Subcutaneous adipose tissue (tissue), 4 donors: ENCODE data around the gene CLN6. TPM values are rescaled to one million over a fixed set of nuclear protein-coding genes. Genes with fewer than 3 reads are reported as not detected.

ENCODE experiments used
- total RNA-seq, 4 donors: library from RNA; depleted of rRNA; stranded (reverse); fragments of >200 nt; gene quantifications; one replicate each; pipeline ENCODE4 v1.1.0, GENCODE V29; 2016
- TF ChIP-seq, protein P1 (sequence below): fragments of 450-650 bp; IDR thresholded peaks from one replicate; pipeline ENCODE4 v1.5.1; 2016; ENCODE audit warnings: low read depth, mild to moderate bottlenecking, control low read depth, antibody characterized with exemption, moderate library complexity

Gene CLN6
- total RNA-seq, 4 donors from 2014 or later, result 10.1 to 21.9 (median 17.2) TPM

DNA sequence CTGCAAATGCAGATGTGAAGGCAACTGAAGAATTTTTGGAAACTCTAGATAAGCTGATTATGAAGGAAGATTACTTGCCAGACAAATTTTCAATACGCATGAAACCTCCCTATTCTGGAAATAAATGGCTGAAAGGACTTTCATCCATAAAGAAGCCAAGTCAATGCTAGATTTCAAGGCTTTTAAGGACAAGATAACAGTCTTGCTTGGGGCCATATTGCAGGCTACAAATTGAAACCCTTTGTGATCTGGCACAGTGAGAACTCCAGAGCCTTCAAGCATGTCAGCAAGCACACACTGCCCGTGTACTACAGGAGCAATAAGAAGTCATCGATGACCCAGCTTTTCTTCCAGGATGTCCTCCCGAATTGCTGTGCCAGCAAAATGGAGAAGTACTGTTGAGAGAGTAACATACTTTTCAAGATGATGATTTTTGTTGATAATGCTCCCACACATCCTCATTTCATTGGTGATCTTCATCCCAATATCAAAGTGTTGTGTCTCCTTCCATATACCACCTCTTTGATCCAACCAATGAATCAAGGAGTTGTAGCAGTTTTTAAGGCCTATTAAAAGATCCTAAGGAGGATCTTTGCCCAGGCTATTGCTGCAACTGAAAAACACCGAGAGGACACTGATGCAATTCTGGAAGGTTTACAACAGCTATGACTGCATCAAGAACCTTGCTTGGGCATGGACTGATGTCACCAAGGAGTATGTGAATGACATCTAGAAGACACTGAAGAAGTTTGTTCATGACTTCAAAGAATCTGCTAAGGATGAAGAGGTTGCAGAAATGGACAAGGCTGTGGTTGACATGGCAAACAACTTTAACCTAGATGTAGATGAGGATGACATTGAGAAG is 44.7 kb downstream of the CLN6 start:
- TF ChIP-seq, protein P1, sequence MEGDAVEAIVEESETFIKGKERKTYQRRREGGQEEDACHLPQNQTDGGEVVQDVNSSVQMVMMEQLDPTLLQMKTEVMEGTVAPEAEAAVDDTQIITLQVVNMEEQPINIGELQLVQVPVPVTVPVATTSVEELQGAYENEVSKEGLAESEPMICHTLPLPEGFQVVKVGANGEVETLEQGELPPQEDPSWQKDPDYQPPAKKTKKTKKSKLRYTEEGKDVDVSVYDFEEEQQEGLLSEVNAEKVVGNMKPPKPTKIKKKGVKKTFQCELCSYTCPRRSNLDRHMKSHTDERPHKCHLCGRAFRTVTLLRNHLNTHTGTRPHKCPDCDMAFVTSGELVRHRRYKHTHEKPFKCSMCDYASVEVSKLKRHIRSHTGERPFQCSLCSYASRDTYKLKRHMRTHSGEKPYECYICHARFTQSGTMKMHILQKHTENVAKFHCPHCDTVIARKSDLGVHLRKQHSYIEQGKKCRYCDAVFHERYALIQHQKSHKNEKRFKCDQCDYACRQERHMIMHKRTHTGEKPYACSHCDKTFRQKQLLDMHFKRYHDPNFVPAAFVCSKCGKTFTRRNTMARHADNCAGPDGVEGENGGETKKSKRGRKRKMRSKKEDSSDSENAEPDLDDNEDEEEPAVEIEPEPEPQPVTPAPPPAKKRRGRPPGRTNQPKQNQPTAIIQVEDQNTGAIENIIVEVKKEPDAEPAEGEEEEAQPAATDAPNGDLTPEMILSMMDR, result no peak

DNA sequence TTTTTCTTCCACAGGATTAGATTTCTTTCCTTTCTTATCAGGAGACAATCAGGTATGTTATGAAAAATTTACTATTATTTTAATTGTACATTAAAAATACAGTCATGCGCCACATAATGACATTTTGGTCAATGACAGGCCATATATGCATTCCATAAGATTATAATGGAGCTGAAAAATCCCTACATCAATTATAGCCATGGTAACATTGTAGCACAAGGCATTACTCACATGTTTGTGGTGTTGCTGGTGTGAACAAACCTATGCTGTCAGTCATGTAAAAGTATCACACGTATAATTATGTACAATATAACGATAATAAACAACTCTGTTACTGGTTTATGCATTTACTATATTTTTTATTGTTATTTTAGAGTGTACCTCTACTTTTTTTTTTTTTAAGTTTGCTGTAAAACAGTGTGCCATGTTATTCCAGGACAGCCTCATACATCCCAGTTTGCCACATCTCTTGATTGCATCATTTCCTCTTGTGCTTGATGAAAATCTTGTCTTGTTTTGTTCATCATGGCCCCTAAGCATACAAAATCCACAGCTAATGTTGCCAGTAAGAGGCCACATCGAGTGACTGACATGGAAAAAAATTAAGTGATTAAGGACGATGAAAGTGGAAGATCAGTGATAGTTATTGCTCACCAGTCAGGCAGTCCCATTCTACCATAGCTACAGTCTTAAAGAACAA is 45.8 kb downstream of the CLN6 start:
- TF ChIP-seq, protein P1, result no peak

DNA sequence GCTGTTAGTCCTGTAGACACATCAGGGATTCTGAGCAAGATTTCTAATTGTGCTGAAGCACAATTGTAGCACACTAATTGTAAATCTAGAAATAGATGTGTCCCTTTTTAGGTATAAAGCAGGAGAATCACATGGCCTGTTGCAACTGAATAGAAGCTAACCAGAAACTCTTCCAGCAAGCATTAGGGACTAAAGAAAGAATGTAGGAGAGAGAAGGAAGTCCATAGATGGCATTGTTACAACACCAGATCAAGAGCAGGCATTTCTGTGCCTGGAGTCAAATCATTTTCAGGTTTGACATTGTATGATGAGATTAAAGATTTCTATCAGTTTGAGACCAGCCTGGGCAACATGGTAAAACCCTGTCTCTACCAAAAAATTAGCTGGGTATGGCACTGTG is 51.8 kb downstream of the CLN6 start:
- TF ChIP-seq, protein P1, result no peak

DNA sequence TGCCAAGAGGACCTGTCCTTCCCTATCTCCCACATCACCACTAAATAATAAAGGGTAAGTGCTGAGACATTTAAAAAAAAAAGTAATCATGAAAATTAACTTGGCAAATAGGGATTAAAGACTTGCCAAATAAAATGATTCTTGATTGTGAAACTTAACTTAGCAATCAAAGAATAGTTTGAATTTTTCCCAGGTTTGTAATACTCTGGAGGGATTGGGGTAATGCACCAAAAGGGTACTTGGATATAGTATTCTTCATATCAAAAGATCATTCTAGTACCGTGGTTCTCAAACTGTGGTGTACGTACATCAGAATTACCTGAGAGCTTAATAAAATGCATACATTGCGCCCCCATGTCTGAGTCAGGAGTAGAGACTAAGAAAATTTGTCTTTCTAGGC is 52.9 kb downstream of the CLN6 start:
- TF ChIP-seq, protein P1, result no peak

DNA sequence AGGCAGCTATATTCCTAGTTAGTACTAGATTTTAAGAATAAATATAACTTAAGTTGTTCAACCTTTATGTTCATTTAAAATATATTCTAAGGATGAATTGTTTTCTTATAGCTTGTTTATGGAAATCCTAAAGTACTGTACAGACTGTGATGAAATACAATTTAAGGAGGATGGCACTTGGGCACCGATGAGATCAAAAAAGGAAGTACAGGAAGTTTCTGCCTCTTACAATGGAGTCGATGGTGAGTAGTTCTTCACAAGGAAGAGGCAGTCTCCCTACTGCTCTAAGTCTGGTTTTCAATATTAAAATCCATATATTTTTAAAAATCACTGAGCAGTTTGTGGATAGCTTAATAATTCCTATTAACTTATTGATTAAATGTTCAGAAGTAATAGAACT is 54.0 kb downstream of the CLN6 start:
- TF ChIP-seq, protein P1, result no peak

DNA sequence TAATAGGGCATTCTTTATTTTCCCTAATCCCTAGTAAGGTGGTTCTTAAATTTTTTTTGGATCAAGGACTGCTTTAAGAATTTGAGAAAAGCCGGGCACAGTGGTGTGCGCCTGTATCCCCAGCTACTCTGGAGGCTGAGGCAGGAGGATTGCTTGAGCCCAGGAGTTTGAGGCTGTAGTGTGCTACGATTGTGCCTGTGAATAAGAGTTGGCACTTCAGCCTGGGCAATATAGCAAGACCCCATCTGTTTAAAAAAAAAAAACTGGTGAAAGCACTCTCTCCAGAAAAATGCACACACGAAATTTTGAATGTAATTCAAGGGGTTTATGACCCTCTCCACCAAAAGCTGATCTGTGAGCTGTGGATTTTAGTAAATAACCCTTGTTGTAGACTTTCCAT is 56.4 kb downstream of the CLN6 start:
- TF ChIP-seq, protein P1, result no peak

DNA sequence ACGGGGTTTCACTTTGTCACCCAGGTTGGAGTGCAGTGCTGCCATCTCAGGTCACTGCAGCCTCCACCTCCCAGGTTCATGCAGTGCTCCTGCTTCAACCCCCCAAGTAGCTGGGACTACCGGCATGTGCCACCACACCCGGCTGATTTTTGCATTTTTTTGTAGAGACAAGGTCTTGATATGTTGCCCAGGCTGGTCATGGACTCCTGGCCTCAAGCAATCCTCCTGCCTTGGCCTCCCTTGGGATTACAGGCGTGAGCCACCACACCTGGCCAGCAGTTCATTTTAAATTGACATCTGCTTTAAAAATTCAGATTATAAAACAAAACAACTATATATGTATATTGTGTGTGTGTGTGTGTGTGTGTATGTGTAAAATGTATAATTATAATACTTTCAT is 62.7 kb downstream of the CLN6 start:
- TF ChIP-seq, protein P1, result no peak
